Transverse colon (tissue), 4 donors: ENCODE results near the gene FLG2. TPM values are rescaled to one million over a fixed set of nuclear protein-coding genes. Genes with fewer than 3 reads are reported as not detected.

Experiments used
- DNase-seq: peaks from one replicate; pipeline ENCODE4 v3.0.0-alpha.2; 2019
- H3K27ac ChIP-seq, 4 donors: fragments of 200-600 bp; sonication (generic); 2 replicates each; pipeline ENCODE4 v1.5.1; 2016 to 2018; ENCODE audit warnings: inconsistent platforms in 4 of 4
- H3K27me3 ChIP-seq: fragments of 200-600 bp; sonication (generic); 2 replicates; pipeline ENCODE4 v1.5.1; 2017; ENCODE audit warnings: inconsistent platforms
- H3K36me3 ChIP-seq, 4 donors: fragments of 200-600 bp; sonication (generic); 2 replicates each; pipeline ENCODE4 v1.5.1; 2017 to 2019; ENCODE audit warnings: inconsistent platforms in 4 of 4
- H3K4me1 ChIP-seq, 4 donors: fragments of 200-600 bp; sonication (generic); 2 replicates each; pipeline ENCODE4 v1.5.1; 2017 to 2020; ENCODE audit warnings: inconsistent platforms in 4 of 4
- H3K4me3 ChIP-seq, 4 donors: fragments of 200-600 bp; sonication (generic); 1 replicate in 1 of 4; 2 replicates in 3 of 4; pipeline versions ENCODE4 v1.5.1 to v1.6.1; 2017 to 2019; ENCODE audit warnings: inconsistent platforms in 4 of 4
- H3K9me3 ChIP-seq, 2 donors: fragments of 200-600 bp; sonication (generic); 2 replicates each; pipeline ENCODE4 v1.5.1; 2017 to 2019; ENCODE audit warnings: inconsistent platforms in 2 of 2
- CTCF ChIP-seq, 5 experiments: fragments of 200-600 bp in 3 of 5; fragments of 450-650 bp in 2 of 5; sonication (generic) in 3 of 5; IDR thresholded peaks; 1 replicate in 2 of 5; 2 replicates in 3 of 5; pipeline ENCODE4 v1.5.1; 2016 to 2017; ENCODE audit warnings: antibody characterized with exemption in 5 of 5, inconsistent platforms in 3 of 5, mild to moderate bottlenecking in 2 of 5, moderate library complexity in 1 of 5
- EP300 ChIP-seq: sonication (generic); formaldehyde crosslinking; IDR thresholded peaks from one replicate; pipeline ENCODE4 v1.6.1; 2017; ENCODE audit warnings: antibody characterized with exemption, low read depth
- POLR2A ChIP-seq: fragments of 450-650 bp; IDR thresholded peaks from one replicate; pipeline ENCODE4 v1.6.1; 2016; ENCODE audit warnings: antibody characterized with exemption, mild to moderate bottlenecking, moderate library complexity
- POLR2AphosphoS5 ChIP-seq, 3 donors: sonication (generic); formaldehyde crosslinking; IDR thresholded peaks; one replicate each; pipeline ENCODE4 v1.6.1; 2016; ENCODE audit warnings: antibody characterized with exemption in 3 of 3
- WGBS, 2 donors: methylation state at CpG; one replicate each; pipeline ENCODE4 v1.1.5; 2018; ENCODE audit warnings: low coverage in 1 of 2; 5-methylcytosine and 5-hydroxymethylcytosine counted together
- in situ Hi-C, 4 donors: fragments of 200-750 bp; cut with MboI; loops; one replicate each; pipeline versions ENCODE4 v1.15.0 to v1.15.1; 2017; ENCODE audit warnings: low sequenced_read_pairs in 3 of 4, low pct_ligation_motif_present in 1 of 4, low pct_unique_long_range_greater_than_20kb in 1 of 4
- intact Hi-C: fragments of 100-400 bp; cut with DNase I; formaldehyde crosslinking; loops from one replicate; pipeline ENCODE4 v1.15.1; 2023; ENCODE audit warnings: low total_unique reads
- total RNA-seq, 4 donors: library from RNA; depleted of rRNA; stranded (reverse); fragments of >200 nt; gene quantifications; one replicate each; pipeline ENCODE4 v1.1.0, GENCODE V29; 2016

The FLG2 gene
- total RNA-seq, 4 donors from 2014 or later: not detected

- Histone ChIP-seq H3K4me3 (no peak overlapping the region), H3K9me3 (no peaks in the 10 kb centered on the region), H3K36me3 (no peaks in the 10 kb centered on the region), H3K4me1 (no peaks in the 10 kb centered on the region), H3K27me3 (no peaks in the 10 kb centered on the region), H3K27ac (no peak overlapping the region)
- WGBS, 2 donors: 79 to 86% methylated on average over 9 to 16 of the region's 16 CpGs
- intact Hi-C loops (no loop called here), in situ Hi-C loops (no loop called here)
- TF ChIP-seq POLR2A (no peak), POLR2AphosphoS5 (IDR thresholded peaks at IDR 0.05) (no peak), CTCF (IDR thresholded peaks at IDR 0.05) (no peak), EP300 (no peak)
- no peak for DNase-seq
These were observed 21.1 kb upstream of the FLG2 start for GRCh38 chr1:152380932-152381331.

- Histone ChIP-seq H3K9me3 (no peaks in the 10 kb centered on the region), H3K36me3 (no peaks in the 10 kb centered on the region), H3K4me1 (no peaks in the 10 kb centered on the region), H3K27me3 (no peaks in the 10 kb centered on the region), H3K27ac (no peak overlapping the region), H3K4me3 (no peak overlapping the region)
- intact Hi-C loops: no loop called here
- 86% methylated on average over 3 of the region's 3 CpGs; no CpG with 5 or more reads in 1 of the 2 donors for WGBS, 2 donors
- DNase-seq: no peak
- in situ Hi-C loops: no loop called here
- TF ChIP-seq CTCF (IDR thresholded peaks at IDR 0.05) (no peak), POLR2A (no peak), POLR2AphosphoS5 (IDR thresholded peaks at IDR 0.05) (no peak), EP300 (no peak)
These were observed 14.6 kb upstream of the FLG2 start for GRCh38 chr1:152374451-152374850.

- no peak overlapping the region for H3K4me3 ChIP-seq
- WGBS, 2 donors: 41 to 57% methylated on average over 1 of the region's 1 CpG
- H3K27me3 ChIP-seq: no peaks in the 10 kb centered on the region
- DNase-seq: no peak
- no peaks in the 10 kb centered on the region for H3K9me3 ChIP-seq
- no peak for TF ChIP-seq POLR2A
- TF ChIP-seq POLR2AphosphoS5 (IDR thresholded peaks at IDR 0.05): no peak
- TF ChIP-seq EP300: no peak
- TF ChIP-seq CTCF (IDR thresholded peaks at IDR 0.05): no peak
- H3K36me3 ChIP-seq: no peaks in the 10 kb centered on the region
- intact Hi-C loops: no loop called here
- in situ Hi-C loops: no loop called here
- H3K4me1 ChIP-seq: no peaks in the 10 kb centered on the region
- H3K27ac ChIP-seq: no peak overlapping the region
These were observed 12.9 kb upstream of the FLG2 start for GRCh38 chr1:152372672-152373071.

GRCh38 chr1:152367436-152367835 lies 7.6 kb upstream of the FLG2 start:
- Histone ChIP-seq H3K4me1 (no peaks in the 10 kb centered on the region), H3K9me3 (no peaks in the 10 kb centered on the region), H3K4me3 (no peak overlapping the region), H3K27me3 (no peaks in the 10 kb centered on the region), H3K27ac (no peak overlapping the region), H3K36me3 (no peaks in the 10 kb centered on the region)
- DNase-seq: no peak
- TF ChIP-seq POLR2A (no peak), CTCF (IDR thresholded peaks at IDR 0.05) (no peak), EP300 (no peak), POLR2AphosphoS5 (IDR thresholded peaks at IDR 0.05) (no peak)
- intact Hi-C loops: no loop called here
- 0 to 50% methylated on average over 1 of the region's 1 CpG for WGBS, 2 donors
- in situ Hi-C loops: no loop called here
